Gastroesophageal sphincter (tissue), 4 donors: ENCODE results near the gene IFNL1. TPM values are rescaled to one million over a fixed set of nuclear protein-coding genes. Genes with fewer than 3 reads are reported as not detected.

Experiments
- ATAC-seq: fragments of 150-250 bp; one replicate; pipeline ENCODE4 v1.9.1; 2016; ENCODE audit warnings: mild to moderate bottlenecking, moderate library complexity
- H3K27ac ChIP-seq, 4 donors: fragments of 200-600 bp; sonication (generic) in 3 of 4; 1 replicate in 3 of 4; 2 replicates in 1 of 4; pipeline ENCODE4 v1.5.1; 2016 to 2019
- H3K27me3 ChIP-seq: fragments of 200-600 bp; sonication (generic); one replicate; pipeline ENCODE4 v1.5.1; 2019
- H3K36me3 ChIP-seq, 2 donors: fragments of 200-600 bp; sonication (generic); one replicate each; pipeline ENCODE4 v1.5.1; 2019; ENCODE audit warnings: control low read depth in 1 of 2
- H3K4me1 ChIP-seq, 3 donors: fragments of 200-600 bp; sonication (generic); 1 replicate in 2 of 3; 2 replicates in 1 of 3; pipeline ENCODE4 v1.5.1; 2016 to 2019; ENCODE audit warnings: control low read depth in 2 of 3
- H3K4me3 ChIP-seq, 2 donors: fragments of 200-600 bp; sonication (generic); one replicate each; pipeline ENCODE4 v1.5.1; 2019; ENCODE audit warnings: mild to moderate bottlenecking in 1 of 2, moderate library complexity in 1 of 2
- H3K9me3 ChIP-seq, 3 donors: fragments of 200-600 bp; sonication (generic); one replicate each; pipeline ENCODE4 v1.5.1; 2017 to 2019; ENCODE audit warnings: control low read depth in 2 of 3
- EP300 ChIP-seq: sonication (generic); formaldehyde crosslinking; IDR thresholded peaks from one replicate; pipeline ENCODE4 v1.6.1; 2017; ENCODE audit warnings: antibody characterized with exemption, mild to moderate bottlenecking
- POLR2A ChIP-seq, 2 donors: fragments of 450-650 bp; IDR thresholded peaks; one replicate each; pipeline ENCODE4 v1.6.1; 2017; ENCODE audit warnings: antibody characterized with exemption in 2 of 2, mild to moderate bottlenecking in 2 of 2, moderate library complexity in 1 of 2
- POLR2AphosphoS5 ChIP-seq: sonication (generic); formaldehyde crosslinking; IDR thresholded peaks from one replicate; pipeline ENCODE4 v1.6.1; 2017; ENCODE audit warnings: antibody characterized with exemption
- WGBS, 2 donors: methylation state at CpG; one replicate each; pipeline ENCODE4 v1.1.5; 2018; ENCODE audit warnings: low coverage in 1 of 2; 5-methylcytosine and 5-hydroxymethylcytosine counted together
- small RNA-seq, 4 donors: library from RNA; depleted of rRNA; stranded (forward); fragments of <200 nt; gene quantifications; one replicate each; pipeline ENCODE3, GENCODE V24; 2016
- total RNA-seq, 4 donors: library from RNA; depleted of rRNA; stranded (reverse); fragments of >200 nt; gene quantifications; one replicate each; pipeline ENCODE4 v1.1.0, GENCODE V29; 2016
- TF ChIP-seq, protein P1 (sequence below), 4 experiments: fragments of 200-600 bp in 2 of 4; fragments of 450-650 bp in 2 of 4; sonication (generic) in 1 of 4; IDR thresholded peaks; one replicate each; pipeline ENCODE4 v1.5.1; 2017 to 2019; ENCODE audit warnings: antibody characterized with exemption in 4 of 4, mild to moderate bottlenecking in 2 of 4, moderate library complexity in 2 of 4

The IFNL1 gene
- total RNA-seq, 4 donors from 2014 or later, result not detected

- Histone ChIP-seq H3K36me3 (peaks cover 0 to 7% of the 10 kb centered on the region in 2 donors), H3K27ac (peak overlapping the region; percentile 78 to 94 (median 92)), H3K4me3 (peak overlapping the region; percentile 89 to 96), H3K27me3 (no peaks in the 10 kb centered on the region), H3K4me1 (peaks cover 0 to 63% (median 31%) of the 10 kb centered on the region in 3 donors), H3K9me3 (no peaks in the 10 kb centered on the region)
- 4 to 7% methylated on average over 6 of the region's 51 CpGs for WGBS, 2 donors
- peak; percentile 1 for ATAC-seq
- TF ChIP-seq POLR2AphosphoS5 (no peak), POLR2A (IDR thresholded peaks at IDR 0.05) (no peak), EP300 (no peak)
- TF ChIP-seq, protein P1, sequence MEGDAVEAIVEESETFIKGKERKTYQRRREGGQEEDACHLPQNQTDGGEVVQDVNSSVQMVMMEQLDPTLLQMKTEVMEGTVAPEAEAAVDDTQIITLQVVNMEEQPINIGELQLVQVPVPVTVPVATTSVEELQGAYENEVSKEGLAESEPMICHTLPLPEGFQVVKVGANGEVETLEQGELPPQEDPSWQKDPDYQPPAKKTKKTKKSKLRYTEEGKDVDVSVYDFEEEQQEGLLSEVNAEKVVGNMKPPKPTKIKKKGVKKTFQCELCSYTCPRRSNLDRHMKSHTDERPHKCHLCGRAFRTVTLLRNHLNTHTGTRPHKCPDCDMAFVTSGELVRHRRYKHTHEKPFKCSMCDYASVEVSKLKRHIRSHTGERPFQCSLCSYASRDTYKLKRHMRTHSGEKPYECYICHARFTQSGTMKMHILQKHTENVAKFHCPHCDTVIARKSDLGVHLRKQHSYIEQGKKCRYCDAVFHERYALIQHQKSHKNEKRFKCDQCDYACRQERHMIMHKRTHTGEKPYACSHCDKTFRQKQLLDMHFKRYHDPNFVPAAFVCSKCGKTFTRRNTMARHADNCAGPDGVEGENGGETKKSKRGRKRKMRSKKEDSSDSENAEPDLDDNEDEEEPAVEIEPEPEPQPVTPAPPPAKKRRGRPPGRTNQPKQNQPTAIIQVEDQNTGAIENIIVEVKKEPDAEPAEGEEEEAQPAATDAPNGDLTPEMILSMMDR (IDR thresholded peaks at IDR 0.05), result no peak
Observed at GRCh38 chr19:39342647-39343305, 46.6 kb downstream of the IFNL1 start.

DNA sequence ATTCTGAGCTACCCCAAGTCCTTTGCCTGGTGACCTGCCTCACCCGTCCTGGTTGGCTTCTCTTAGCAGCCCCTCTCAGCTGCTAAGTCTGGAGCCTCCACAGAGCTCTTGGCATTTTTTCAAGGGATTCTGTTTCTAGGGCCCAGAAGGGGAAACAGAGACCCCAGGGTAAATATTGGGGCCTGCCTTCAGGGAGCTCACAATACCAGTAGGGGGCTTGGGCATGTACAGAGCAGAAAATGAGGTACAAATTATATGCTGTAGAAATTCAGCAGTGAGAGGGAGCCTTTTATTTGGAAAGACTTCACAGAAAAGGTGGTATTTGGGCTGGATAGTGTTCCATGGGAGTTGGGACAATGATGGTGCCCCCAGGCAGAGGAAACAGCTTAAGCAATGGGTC lies 49.7 kb downstream of the IFNL1 start:
- Histone ChIP-seq H3K27me3 (no peaks in the 10 kb centered on the region), H3K4me3 (no peak overlapping the region), H3K27ac (peak overlapping the region in 2 of 4 donors; percentile 48 to 93), H3K9me3 (no peaks in the 10 kb centered on the region), H3K36me3 (peaks cover 0 to 33% of the 10 kb centered on the region in 2 donors), H3K4me1 (peaks cover 0 to 83% (median 27%) of the 10 kb centered on the region in 3 donors)
- no peak for TF ChIP-seq POLR2AphosphoS5
- TF ChIP-seq, protein P1 (IDR thresholded peaks at IDR 0.05), result peak in 1 of 4 experiments; percentile 8
- TF ChIP-seq EP300, result no peak
- ATAC-seq, result no peak
- WGBS, 2 donors, result 40 to 63% methylated on average over 1 of the region's 1 CpG

GRCh38 chr19:39347332-39348164 lies 51.3 kb downstream of the IFNL1 start:
- H3K9me3 ChIP-seq, result no peaks in the 10 kb centered on the region
- peaks cover 0 to 93% (median 30%) of the 10 kb centered on the region in 3 donors for H3K4me1 ChIP-seq
- no peaks in the 10 kb centered on the region for H3K27me3 ChIP-seq
- ATAC-seq, result no peak
- no peak overlapping the region for H3K4me3 ChIP-seq
- H3K36me3 ChIP-seq, result peaks cover 0 to 46% of the 10 kb centered on the region in 2 donors
- H3K27ac ChIP-seq, result no peak overlapping the region
- 80 to 100% methylated on average over 1 to 4 of the region's 4 CpGs for WGBS, 2 donors
- TF ChIP-seq POLR2A (IDR thresholded peaks at IDR 0.05), result no peak
- TF ChIP-seq, protein P1 (IDR thresholded peaks at IDR 0.05), result no peak
- TF ChIP-seq EP300, result no peak
- no peak for TF ChIP-seq POLR2AphosphoS5

Small RNAs within 50 kb of the gene (small RNA-seq; reads per million reads assigned to genes)
- 0 to 0.18 (median 0) reads per million in 4 donors for gene AC011445.2

Other genes with a start within 250 kb of the IFNL1 start
- under 1 TPM in 1 of 4 donors, not detected in 3; 0.08 TPM for gene ACP7, start 212.0 kb upstream of the IFNL1 start, total RNA-seq
- gene PAK4, start 170.6 kb upstream of the IFNL1 start, total RNA-seq, result 10 to 100 TPM in 1 of 4 donors, 1 to 10 TPM in 3; 6.1 to 16.3 (median 7.5) TPM
- 10 to 100 TPM in 1 of 4 donors, 1 to 10 TPM in 1, under 1 TPM in 2; 0.13 to 13.7 (median 2.3) TPM for gene NCCRP1, start 99.4 kb upstream of the IFNL1 start, total RNA-seq
- gene SYCN, start 92.1 kb upstream of the IFNL1 start, total RNA-seq, result not detected
- not detected for gene IFNL3, start 51.4 kb upstream of the IFNL1 start, total RNA-seq
- gene IFNL4, start 47.6 kb upstream of the IFNL1 start, total RNA-seq, result not detected
- gene IFNL2, start 28.0 kb upstream of the IFNL1 start, total RNA-seq, result not detected
- gene LRFN1, start 24.5 kb downstream of the IFNL1 start, total RNA-seq, result 1 to 10 TPM in 2 of 4 donors, under 1 TPM in 2; 0.16 to 1.5 (median 1.1) TPM
- gene GMFG, start 39.6 kb downstream of the IFNL1 start, total RNA-seq, result 10 to 100 TPM in 3 of 4 donors, 1 to 10 TPM in 1; 5.2 to 19.5 (median 14.8) TPM
- 100 to 1,000 TPM in 1 of 4 donors, 10 to 100 TPM in 3; 68.2 to 121 (median 92.8) TPM for gene SAMD4B, start 46.0 kb downstream of the IFNL1 start, total RNA-seq
- gene PAF1, start 94.7 kb downstream of the IFNL1 start, total RNA-seq, result 10 to 100 TPM; 32.8 to 48.0 (median 44.0) TPM
- 10 to 100 TPM; 30.0 to 50.7 (median 36.4) TPM for gene MED29, start 95.0 kb downstream of the IFNL1 start, total RNA-seq
- 100 to 1,000 TPM in 3 of 4 donors, 10 to 100 TPM in 1; 78.6 to 276 (median 158) TPM for gene ZFP36, start 110.4 kb downstream of the IFNL1 start, total RNA-seq
- 10 to 100 TPM; 19.5 to 35.3 (median 23.4) TPM for gene PLEKHG2, start 116.3 kb downstream of the IFNL1 start, total RNA-seq
- 1,000 to 10,000 TPM; 1,023 to 1,769 (median 1,110) TPM for gene RPS16, start 139.5 kb downstream of the IFNL1 start, total RNA-seq
- gene SUPT5H, start 149.2 kb downstream of the IFNL1 start, total RNA-seq, result 10 to 100 TPM; 71.5 to 99.1 (median 87.0) TPM
- 10 to 100 TPM; 50.8 to 53.5 (median 52.4) TPM for gene TIMM50, start 184.4 kb downstream of the IFNL1 start, total RNA-seq
- gene DLL3, start 202.5 kb downstream of the IFNL1 start, total RNA-seq, result not detected
- not detected for gene SELENOV, start 218.7 kb downstream of the IFNL1 start, total RNA-seq
- 1 to 10 TPM; 5.0 to 8.3 (median 6.5) TPM for gene EID2B, start 236.4 kb downstream of the IFNL1 start, total RNA-seq
- gene EID2, start 243.8 kb downstream of the IFNL1 start, total RNA-seq, result 10 to 100 TPM; 11.4 to 17.3 (median 14.7) TPM